ENCODE results near the gene EIPR1. TPM values are rescaled to one million over a fixed set of nuclear protein-coding genes. Genes with fewer than 3 reads are reported as not detected.

EIPR1 gene
- total and polyA plus RNA-seq, 2 of the 13 experiments (the other 11 are each of a cell fraction or from before 2014, with no cell fraction given): 70.0 to 96.3 TPM

DNA sequence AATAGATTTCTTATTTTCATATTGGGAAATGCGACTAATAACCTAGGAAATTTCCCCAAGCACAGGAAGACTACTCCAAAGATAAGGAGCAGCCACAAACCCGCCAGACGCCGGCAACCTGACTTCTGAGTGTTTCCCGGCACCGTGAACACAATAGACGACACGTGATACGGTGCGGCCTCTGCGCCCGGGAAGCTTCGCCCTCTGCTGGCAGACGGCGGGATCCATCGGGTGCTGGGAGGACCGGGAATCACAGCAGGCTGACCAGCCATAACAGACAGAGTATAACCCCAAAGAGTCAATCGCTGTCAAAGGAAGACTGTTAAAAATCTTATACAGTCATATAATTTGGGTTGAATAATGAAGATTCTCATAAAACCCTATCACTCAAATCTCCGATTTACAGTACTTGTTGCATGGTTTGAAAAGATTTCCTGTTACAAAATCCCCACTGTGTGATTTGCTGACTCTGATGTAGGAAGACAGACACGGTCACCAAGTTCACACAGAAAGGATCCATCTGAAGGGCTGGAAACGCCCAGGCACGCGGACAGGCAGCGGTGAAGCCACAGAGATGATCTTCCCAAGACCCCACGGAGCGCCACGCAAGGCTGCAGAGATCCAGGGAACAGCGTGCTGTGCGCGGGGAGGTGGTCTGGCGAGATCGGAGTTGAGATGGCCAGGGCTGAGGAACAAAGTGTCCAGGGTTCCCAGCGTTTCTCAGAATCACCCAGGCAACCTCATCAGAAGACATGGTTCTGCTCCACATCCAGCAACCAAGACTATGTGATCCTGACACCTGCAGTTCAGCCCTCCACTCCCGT lies 73.8 kb downstream of the EIPR1 start (continued):
- TF ChIP-seq SP140L (CRISPR knock-in tag; IDR thresholded peaks at IDR 0.05; ENCODE audit: borderline replicate concordance) (peak; percentile 76; the same call in 1 of the 2 replicates), MAX (IDR thresholded peaks at IDR 0.05) (peak; percentile 92), ZNF275 (CRISPR knock-in tag; IDR thresholded peaks at IDR 0.05; ENCODE audit: borderline replicate concordance) (no peak), ZNF468 (CRISPR knock-in tag; IDR thresholded peaks at IDR 0.05) (no peak), HOXA9 (CRISPR knock-in tag; IDR thresholded peaks at IDR 0.05; ENCODE audit: borderline replicate concordance) (no peak; the same call in 1 of the 2 replicates), PRDM15 (CRISPR knock-in tag; IDR thresholded peaks at IDR 0.05) (no peak), ZNF512 (CRISPR knock-in tag; IDR thresholded peaks at IDR 0.05) (no peak), SMAD9 (CRISPR knock-in tag; IDR thresholded peaks at IDR 0.05) (no peak), KDM5B (CRISPR knock-in tag; IDR thresholded peaks at IDR 0.05; ENCODE audit: borderline replicate concordance) (peak; percentile 43; the same call in 1 of the 2 replicates), ZSCAN21 (CRISPR knock-in tag; IDR thresholded peaks at IDR 0.05; ENCODE audit: borderline replicate concordance) (no peak; the same call in 1 of the 2 replicates), NFATC3 (CRISPR knock-in tag; IDR thresholded peaks at IDR 0.05) (no peak), ZNF34 (CRISPR knock-in tag; IDR thresholded peaks at IDR 0.05; ENCODE audit: borderline replicate concordance) (0 out of 2 replicates have a peak, but pooled peaks have one; percentile 76), HDAC2 (CRISPR knock-in tag; IDR thresholded peaks at IDR 0.05) (peak; percentile 70; the same call in 1 of the 2 replicates), ELF4 (CRISPR knock-in tag; IDR thresholded peaks at IDR 0.05; ENCODE audit: borderline replicate concordance) (no peak), ZNF24 (IDR thresholded peaks at IDR 0.05) (no peak), ATF1 (CRISPR knock-in tag; IDR thresholded peaks at IDR 0.05) (no peak), ATF3 (CRISPR knock-in tag; IDR thresholded peaks at IDR 0.05) (no peak)
- TF ChIP-seq, protein P1, sequence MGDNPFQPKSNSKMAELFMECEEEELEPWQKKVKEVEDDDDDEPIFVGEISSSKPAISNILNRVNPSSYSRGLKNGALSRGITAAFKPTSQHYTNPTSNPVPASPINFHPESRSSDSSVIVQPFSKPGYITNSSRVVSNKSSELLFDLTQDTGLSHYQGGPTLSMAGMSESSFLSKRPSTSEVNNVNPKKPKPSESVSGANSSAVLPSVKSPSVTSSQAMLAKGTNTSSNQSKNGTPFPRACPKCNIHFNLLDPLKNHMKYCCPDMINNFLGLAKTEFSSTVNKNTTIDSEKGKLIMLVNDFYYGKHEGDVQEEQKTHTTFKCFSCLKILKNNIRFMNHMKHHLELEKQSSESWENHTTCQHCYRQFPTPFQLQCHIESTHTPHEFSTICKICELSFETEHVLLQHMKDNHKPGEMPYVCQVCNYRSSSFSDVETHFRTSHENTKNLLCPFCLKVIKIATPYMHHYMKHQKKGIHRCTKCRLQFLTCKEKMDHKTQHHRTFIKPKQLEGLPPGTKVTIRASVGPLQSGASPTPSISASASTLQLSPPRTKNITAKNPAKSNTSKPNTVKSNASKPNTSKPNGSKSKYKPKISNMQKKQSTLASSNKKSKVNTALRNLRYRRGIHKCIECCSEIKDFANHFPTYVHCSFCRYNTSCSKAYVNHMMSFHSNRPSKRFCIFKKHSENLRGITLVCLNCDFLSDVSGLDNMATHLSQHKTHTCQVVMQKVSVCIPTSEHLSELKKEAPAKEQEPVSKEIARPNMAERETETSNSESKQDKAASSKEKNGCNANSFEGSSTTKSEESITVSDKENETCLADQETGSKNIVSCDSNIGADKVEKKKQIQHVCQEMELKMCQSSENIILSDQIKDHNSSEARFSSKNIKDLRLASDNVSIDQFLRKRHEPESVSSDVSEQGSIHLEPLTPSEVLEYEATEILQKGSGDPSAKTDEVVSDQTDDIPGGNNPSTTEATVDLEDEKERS (CRISPR knock-in tag; IDR thresholded peaks at IDR 0.05): no peak

Data from HepG2 (cell line).